ENCODE results near the gene RPL13. TPM values are rescaled to one million over a fixed set of nuclear protein-coding genes. Genes with fewer than 3 reads are reported as not detected.
A peak's percentile ranks its signal among the peaks of the same experiment; 100 is the strongest.

The RPL13 gene
- total RNA-seq, 4 donors from 2014 or later, result 1,597 to 3,276 (median 2,603) TPM

GRCh38 chr16:89531821-89532526, 28.5 kb upstream of the RPL13 start:
- no peak for TF ChIP-seq CTCF (IDR thresholded peaks at IDR 0.05)
- no peak for TF ChIP-seq POLR2A (IDR thresholded peaks at IDR 0.05)
- no peak overlapping the region for H3K27ac ChIP-seq
- DNase-seq, result no peak
- H3K4me3 ChIP-seq, result no peak overlapping the region
- H3K36me3 ChIP-seq, result peaks cover 0 to 95% (median 0%) of the 10 kb centered on the region in 3 donors
- H3K27me3 ChIP-seq, result no peaks in the 10 kb centered on the region
- peaks cover 5 to 22% (median 12%) of the 10 kb centered on the region in 4 donors for H3K4me1 ChIP-seq
- no peaks in the 10 kb centered on the region for H3K9me3 ChIP-seq

- H3K27me3 ChIP-seq, result no peaks in the 10 kb centered on the region
- H3K9me3 ChIP-seq, result no peaks in the 10 kb centered on the region
- no peak overlapping the region for H3K4me3 ChIP-seq
- TF ChIP-seq POLR2A (IDR thresholded peaks at IDR 0.05) (no peak), CTCF (IDR thresholded peaks at IDR 0.05) (no peak)
- H3K36me3 ChIP-seq, result peaks cover 0 to 91% (median 0%) of the 10 kb centered on the region in 3 donors
- H3K4me1 ChIP-seq, result peaks cover 5 to 22% (median 12%) of the 10 kb centered on the region in 4 donors
- peak overlapping the region; percentile 63 to 80 (median 74) for H3K27ac ChIP-seq
- DNase-seq, result peak in 2 of 3 donors; percentile 78 to 81
These were observed 26.2 kb upstream of the RPL13 start for GRCh38 chr16:89534252-89534756.

- peaks cover 5 to 22% (median 12%) of the 10 kb centered on the region in 4 donors for H3K4me1 ChIP-seq
- peak in 2 of 3 donors; percentile 74 to 84 for DNase-seq
- H3K27ac ChIP-seq, result peak overlapping the region in 3 of 4 donors; percentile 24 to 78 (median 46)
- H3K27me3 ChIP-seq, result no peaks in the 10 kb centered on the region
- peaks cover 0 to 74% (median 0%) of the 10 kb centered on the region in 3 donors for H3K36me3 ChIP-seq
- H3K4me3 ChIP-seq, result no peak overlapping the region
- TF ChIP-seq CTCF (IDR thresholded peaks at IDR 0.05), result no peak
- TF ChIP-seq POLR2A (IDR thresholded peaks at IDR 0.05), result no peak
- H3K9me3 ChIP-seq, result no peaks in the 10 kb centered on the region
These were observed 24.1 kb upstream of the RPL13 start for GRCh38 chr16:89536371-89536770.

GRCh38 chr16:89536886-89537548, 23.5 kb upstream of the RPL13 start:
- Histone ChIP-seq H3K4me1 (peaks cover 5 to 22% (median 12%) of the 10 kb centered on the region in 4 donors), H3K27me3 (no peaks in the 10 kb centered on the region), H3K9me3 (no peaks in the 10 kb centered on the region), H3K27ac (peak overlapping the region in 3 of 4 donors; percentile 24 to 47 (median 46)), H3K36me3 (peaks cover 0 to 74% (median 0%) of the 10 kb centered on the region in 3 donors), H3K4me3 (no peak overlapping the region)
- DNase-seq, result no peak
- TF ChIP-seq POLR2A (IDR thresholded peaks at IDR 0.05), result no peak
- TF ChIP-seq CTCF (IDR thresholded peaks at IDR 0.05), result no peak

GRCh38 chr16:89537549-89537925, 22.9 kb upstream of the RPL13 start:
- Histone ChIP-seq H3K36me3 (peaks cover 0 to 73% (median 0%) of the 10 kb centered on the region in 3 donors), H3K27me3 (no peaks in the 10 kb centered on the region), H3K27ac (no peak overlapping the region), H3K4me3 (no peak overlapping the region), H3K4me1 (peaks cover 5 to 22% (median 12%) of the 10 kb centered on the region in 4 donors), H3K9me3 (no peaks in the 10 kb centered on the region)
- DNase-seq, result no peak
- TF ChIP-seq CTCF (IDR thresholded peaks at IDR 0.05) (no peak), POLR2A (IDR thresholded peaks at IDR 0.05) (no peak)

All from Peyer's patch (tissue), 4 donors.